ENCODE results near the gene SHC1. TPM values are rescaled to one million over a fixed set of nuclear protein-coding genes. Genes with fewer than 3 reads are reported as not detected.

SHC1 gene, protein sequence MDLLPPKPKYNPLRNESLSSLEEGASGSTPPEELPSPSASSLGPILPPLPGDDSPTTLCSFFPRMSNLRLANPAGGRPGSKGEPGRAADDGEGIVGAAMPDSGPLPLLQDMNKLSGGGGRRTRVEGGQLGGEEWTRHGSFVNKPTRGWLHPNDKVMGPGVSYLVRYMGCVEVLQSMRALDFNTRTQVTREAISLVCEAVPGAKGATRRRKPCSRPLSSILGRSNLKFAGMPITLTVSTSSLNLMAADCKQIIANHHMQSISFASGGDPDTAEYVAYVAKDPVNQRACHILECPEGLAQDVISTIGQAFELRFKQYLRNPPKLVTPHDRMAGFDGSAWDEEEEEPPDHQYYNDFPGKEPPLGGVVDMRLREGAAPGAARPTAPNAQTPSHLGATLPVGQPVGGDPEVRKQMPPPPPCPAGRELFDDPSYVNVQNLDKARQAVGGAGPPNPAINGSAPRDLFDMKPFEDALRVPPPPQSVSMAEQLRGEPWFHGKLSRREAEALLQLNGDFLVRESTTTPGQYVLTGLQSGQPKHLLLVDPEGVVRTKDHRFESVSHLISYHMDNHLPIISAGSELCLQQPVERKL
- polyA plus RNA-seq (2012; ENCODE audit: insufficient read depth, insufficient read length), result 40.0 TPM

GRCh38 chr1:154970631-154971340 is at the start of gene SHC1:
Gene SHC1 (minus strand): TSS chr1:154970747. CDS start chr1:154970526, 221 bp downstream.
- no peak within 1 kb of the TSS for H3K4me3 ChIP-seq (ENCODE audit: low read length)
- no peak for DNase-seq (ENCODE audit: low read depth, low spot score)

GRCh38 chr1:155019377-155020245 is 49.1 kb upstream of the SHC1 start:
- no peak overlapping the region for H3K4me3 ChIP-seq (ENCODE audit: low read length)
- no peak for DNase-seq (ENCODE audit: low read depth, low spot score)

GRCh38 chr1:155018617-155019348 is 48.2 kb upstream of the SHC1 start:
- H3K4me3 ChIP-seq (ENCODE audit: low read length), result no peak overlapping the region
- DNase-seq (ENCODE audit: low read depth, low spot score), result no peak

GRCh38 chr1:155017946-155018316 is 47.4 kb upstream of the SHC1 start:
- no peak for DNase-seq (ENCODE audit: low read depth, low spot score)
- H3K4me3 ChIP-seq (ENCODE audit: low read length), result peak overlapping the region; percentile 37

- DNase-seq (ENCODE audit: low read depth, low spot score), result peak; percentile 76
- H3K4me3 ChIP-seq (ENCODE audit: low read length), result peak overlapping the region; percentile 37
These were observed 46.7 kb upstream of the SHC1 start for GRCh38 chr1:155017041-155017945.

DNA sequence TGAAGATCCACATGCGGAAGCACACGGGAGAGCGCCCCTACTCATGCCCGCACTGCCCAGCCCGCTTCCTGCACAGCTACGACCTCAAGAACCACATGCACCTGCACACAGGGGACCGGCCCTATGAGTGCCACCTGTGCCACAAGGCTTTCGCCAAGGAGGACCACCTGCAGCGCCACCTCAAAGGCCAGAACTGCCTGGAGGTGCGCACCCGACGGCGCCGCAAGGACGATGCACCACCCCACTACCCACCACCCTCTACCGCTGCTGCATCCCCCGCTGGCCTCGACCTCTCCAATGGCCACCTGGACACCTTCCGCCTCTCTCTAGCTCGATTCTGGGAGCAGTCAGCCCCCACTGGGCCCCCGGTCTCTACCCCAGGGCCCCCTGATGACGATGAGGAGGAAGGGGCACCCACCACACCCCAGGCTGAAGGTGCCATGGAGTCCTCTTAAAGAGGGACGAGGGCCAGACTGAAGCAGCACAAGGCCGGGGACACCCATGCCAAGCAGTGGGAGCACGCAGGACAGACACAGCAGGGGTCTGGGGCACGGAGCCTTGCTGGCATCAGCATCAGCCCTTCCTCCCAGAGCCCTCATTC is 45.8 kb upstream of the SHC1 start:
- no peak overlapping the region for H3K4me3 ChIP-seq (ENCODE audit: low read length)
- peak; percentile 86 for DNase-seq (ENCODE audit: low read depth, low spot score)

DNA sequence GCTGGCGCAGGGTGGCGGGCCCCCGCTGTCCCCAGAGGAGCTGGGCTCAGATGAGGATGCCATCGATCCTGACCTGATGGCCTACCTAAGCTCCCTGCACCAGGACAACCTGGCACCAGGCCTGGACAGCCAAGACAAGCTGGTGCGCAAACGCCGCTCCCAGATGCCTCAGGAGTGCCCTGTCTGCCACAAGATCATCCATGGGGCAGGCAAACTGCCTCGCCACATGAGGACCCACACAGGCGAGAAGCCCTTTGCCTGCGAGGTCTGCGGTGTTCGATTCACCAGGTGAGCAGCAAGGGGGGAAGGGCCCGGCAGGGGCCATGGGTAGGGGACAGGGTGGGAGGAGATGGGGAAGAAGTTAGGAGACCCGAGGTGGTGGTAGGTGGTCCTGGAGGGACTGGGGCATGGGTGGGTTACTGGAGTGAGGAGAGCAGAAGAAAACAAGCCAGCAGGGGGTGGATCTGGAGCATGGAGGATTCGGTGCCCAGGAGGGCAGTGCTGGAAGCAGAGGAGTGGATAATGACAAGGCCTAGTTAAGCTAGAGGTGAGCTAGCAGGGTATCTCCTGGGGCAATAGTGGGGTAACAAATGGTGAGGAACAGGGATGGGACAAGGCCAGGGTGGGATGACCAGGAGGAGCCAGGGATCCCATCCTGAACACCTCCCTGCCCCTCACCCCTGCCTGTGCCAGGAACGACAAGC is 45.1 kb upstream of the SHC1 start:
- H3K4me3 ChIP-seq (ENCODE audit: low read length), result no peak overlapping the region
- no peak for DNase-seq (ENCODE audit: low read depth, low spot score)

DNA sequence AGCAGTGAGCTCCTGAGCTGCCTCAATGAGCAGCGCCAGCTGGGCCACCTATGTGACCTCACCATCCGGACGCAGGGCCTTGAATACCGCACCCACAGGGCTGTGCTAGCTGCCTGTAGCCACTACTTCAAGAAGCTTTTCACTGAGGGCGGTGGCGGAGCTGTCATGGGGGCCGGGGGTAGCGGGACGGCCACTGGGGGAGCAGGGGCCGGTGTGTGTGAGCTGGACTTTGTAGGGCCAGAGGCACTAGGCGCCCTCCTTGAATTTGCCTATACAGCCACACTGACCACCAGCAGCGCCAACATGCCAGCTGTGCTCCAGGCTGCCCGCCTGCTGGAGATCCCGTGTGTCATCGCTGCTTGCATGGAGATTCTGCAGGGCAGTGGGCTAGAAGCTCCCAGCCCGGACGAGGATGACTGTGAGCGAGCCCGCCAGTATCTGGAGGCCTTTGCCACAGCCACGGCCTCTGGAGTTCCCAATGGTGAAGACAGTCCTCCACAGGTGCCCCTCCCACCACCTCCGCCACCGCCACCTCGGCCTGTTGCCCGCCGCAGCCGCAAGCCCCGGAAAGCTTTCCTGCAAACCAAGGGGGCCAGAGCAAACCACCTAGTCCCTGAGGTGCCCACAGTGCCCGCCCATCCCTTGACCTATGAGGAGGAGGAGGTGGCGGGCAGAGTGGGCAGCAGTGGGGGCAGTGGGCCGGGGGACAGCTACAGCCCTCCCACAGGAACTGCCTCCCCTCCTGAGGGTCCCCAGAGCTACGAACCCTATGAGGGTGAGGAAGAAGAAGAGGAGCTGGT is 44.4 kb upstream of the SHC1 start:
- DNase-seq (ENCODE audit: low read depth, low spot score), result no peak

DNA sequence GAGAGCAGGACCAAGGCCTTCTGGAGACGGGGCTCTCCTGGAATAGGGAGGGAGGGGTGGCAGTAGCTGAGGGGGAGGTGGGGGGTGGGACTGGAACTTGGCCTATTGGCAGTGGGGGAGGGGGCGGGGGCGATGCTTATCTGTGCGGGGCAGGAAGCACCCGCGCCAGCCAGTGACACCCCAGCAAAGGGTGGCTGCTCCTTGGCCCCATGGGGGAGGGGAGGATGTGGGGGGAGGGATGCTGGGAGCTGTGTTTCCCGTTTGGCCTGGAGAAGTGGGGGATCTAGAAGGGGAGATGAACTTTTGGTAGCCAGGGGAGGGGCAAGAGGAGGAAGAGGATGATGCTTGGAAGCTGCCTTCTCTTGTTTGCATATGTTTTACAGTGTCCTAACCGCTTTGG is 43.1 kb upstream of the SHC1 start:
- DNase-seq (ENCODE audit: low read depth, low spot score), result no peak
- H3K4me3 ChIP-seq (ENCODE audit: low read length), result no peak overlapping the region

More for the DNA sequence above, 44.4 kb upstream of the SHC1 start:
- H3K4me3 ChIP-seq (ENCODE audit: low read length), result no peak overlapping the region

DNA sequence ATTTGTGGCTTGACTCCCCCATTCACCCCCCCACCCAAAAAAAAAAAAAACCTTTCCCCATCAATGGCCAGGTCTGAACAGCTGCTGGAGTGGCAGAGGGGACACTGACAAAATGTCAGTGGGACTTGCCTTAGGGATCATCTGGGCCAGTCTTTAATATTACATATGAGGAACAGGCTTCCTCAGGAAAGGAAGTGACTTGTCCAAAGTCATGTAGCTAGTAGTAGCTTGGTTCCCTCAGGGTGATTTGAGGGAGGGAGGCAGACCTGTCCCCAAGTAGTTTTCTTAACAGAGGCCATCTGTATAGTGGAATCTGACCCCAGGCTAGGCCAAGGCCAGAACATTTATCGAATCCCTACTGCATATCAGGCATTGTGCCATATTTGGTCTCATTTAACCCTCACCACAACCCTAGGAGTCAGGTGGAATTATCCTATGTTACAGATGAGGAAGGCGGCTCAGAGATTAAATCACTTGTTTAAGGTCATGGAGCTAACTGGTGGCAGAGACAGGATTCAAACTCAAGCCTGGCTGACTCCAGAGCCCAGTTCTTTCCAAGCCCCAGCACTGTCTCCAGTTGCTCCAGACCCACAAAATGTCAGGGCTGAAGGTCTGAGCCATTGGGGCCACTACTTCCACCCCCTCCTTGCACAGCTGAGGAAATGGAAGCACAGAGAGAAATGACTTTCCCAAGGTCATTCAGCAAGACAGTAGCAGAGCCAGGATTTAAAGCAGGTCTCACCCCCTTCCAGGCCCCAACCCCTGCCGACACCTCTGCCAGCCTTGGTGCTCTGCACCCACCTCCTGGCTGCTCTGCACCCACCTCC is 42.4 kb upstream of the SHC1 start:
- no peak overlapping the region for H3K4me3 ChIP-seq (ENCODE audit: low read length)
- no peak for DNase-seq (ENCODE audit: low read depth, low spot score)

GRCh38 chr1:155012026-155012546 is 41.5 kb upstream of the SHC1 start:
- no peak overlapping the region for H3K4me3 ChIP-seq (ENCODE audit: low read length)
- no peak for DNase-seq (ENCODE audit: low read depth, low spot score)

DNA sequence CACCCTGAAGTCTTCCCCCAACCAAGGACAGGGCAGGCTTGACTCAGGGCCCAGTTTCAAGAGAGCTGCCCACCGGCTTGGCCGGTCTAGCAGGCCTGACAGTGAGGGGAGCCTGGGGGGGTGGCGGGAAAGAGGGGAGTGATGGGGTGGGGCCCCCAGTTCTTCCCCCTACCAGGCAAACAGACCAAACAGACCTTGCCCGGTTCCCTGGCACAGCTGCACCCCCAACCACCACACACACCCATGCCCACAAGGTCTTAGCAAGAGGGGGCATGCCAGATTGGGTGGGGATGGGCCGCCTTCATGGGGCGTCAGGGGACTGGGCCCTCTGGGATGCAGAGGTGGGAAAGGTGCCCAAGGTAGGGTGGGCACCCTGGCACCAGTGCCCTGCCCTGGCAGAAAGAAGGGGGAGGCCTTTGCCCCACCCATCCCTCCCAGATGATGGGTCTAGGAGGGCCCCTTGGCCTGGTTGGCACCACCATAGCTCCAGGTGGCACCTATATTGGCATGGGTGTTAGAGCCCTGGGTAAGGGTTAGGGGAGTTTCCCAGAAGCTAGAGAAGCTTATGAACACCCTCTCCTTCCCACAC is 41.0 kb upstream of the SHC1 start:
- DNase-seq (ENCODE audit: low read depth, low spot score), result no peak
- H3K4me3 ChIP-seq (ENCODE audit: low read length), result no peak overlapping the region

- no peak overlapping the region for H3K4me3 ChIP-seq (ENCODE audit: low read length)
These were observed 40.5 kb upstream of the SHC1 start for GRCh38 chr1:155011004-155011416.

GRCh38 chr1:155010211-155010918 is 39.8 kb upstream of the SHC1 start:
- DNase-seq (ENCODE audit: low read depth, low spot score), result no peak

More at GRCh38 chr1:155011004-155011416, 40.5 kb upstream of the SHC1 start:
- no peak for DNase-seq (ENCODE audit: low read depth, low spot score)

More at GRCh38 chr1:155010211-155010918, 39.8 kb upstream of the SHC1 start:
- no peak overlapping the region for H3K4me3 ChIP-seq (ENCODE audit: low read length)
